ENCODE results near the gene FAM83G. TPM values are rescaled to one million over a fixed set of nuclear protein-coding genes. Genes with fewer than 3 reads are reported as not detected.
A peak's percentile ranks its signal among the peaks of the same experiment; 100 is the strongest.

Gene FAM83G
- total and polyA plus RNA-seq, 8 donors = 2.9 to 12.1 (median 3.6) TPM

- ATAC-seq = no peak
- H3K36me3 ChIP-seq = peaks cover 0 to 14% of the 10 kb centered on the region in 2 donors
- intact Hi-C loops (cut with DNase I) = no loop called here
- H3K9me3 ChIP-seq = no peaks in the 10 kb centered on the region
- peaks cover 3 to 32% of the 10 kb centered on the region in 2 donors for H3K4me1 ChIP-seq
- TF ChIP-seq CTCF (IDR thresholded peaks at IDR 0.05) = no peak
- peak in 1 of 4 donors; percentile 22 for DNase-seq
- H3K4me3 ChIP-seq = peak overlapping the region in 1 of 2 donors; percentile 60
- H3K27me3 ChIP-seq = peaks cover 0 to 28% of the 10 kb centered on the region in 2 donors
- no peak overlapping the region for H3K27ac ChIP-seq
Measured at GRCh38 chr17:19002805-19003542, 1.6 kb downstream of the FAM83G start.

GRCh38 chr17:19001907-19002590 is 2.5 kb downstream of the FAM83G start:
- DNase-seq (peak in 1 of 4 donors; percentile 58), ATAC-seq (no peak)
- no peak overlapping the region for H3K4me3 ChIP-seq
- peaks cover 3 to 32% of the 10 kb centered on the region in 2 donors for H3K4me1 ChIP-seq
- intact Hi-C loops (cut with DNase I) = no loop called here
- no peaks in the 10 kb centered on the region for H3K9me3 ChIP-seq
- H3K36me3 ChIP-seq = peaks cover 0 to 18% of the 10 kb centered on the region in 2 donors
- no peak for TF ChIP-seq CTCF (IDR thresholded peaks at IDR 0.05)
- H3K27me3 ChIP-seq = peaks cover 0 to 28% of the 10 kb centered on the region in 2 donors
- no peak overlapping the region for H3K27ac ChIP-seq

- Histone ChIP-seq H3K27ac (no peak overlapping the region), H3K27me3 (peaks cover 0 to 28% of the 10 kb centered on the region in 2 donors), H3K9me3 (peaks cover 0 to 5% of the 10 kb centered on the region in 2 donors), H3K4me3 (no peak overlapping the region), H3K36me3 (peaks cover 0 to 20% of the 10 kb centered on the region in 2 donors), H3K4me1 (peaks cover 3 to 32% of the 10 kb centered on the region in 2 donors)
- TF ChIP-seq CTCF (IDR thresholded peaks at IDR 0.05) = no peak
- intact Hi-C loops (cut with DNase I) = no loop called here
- no peak for ATAC-seq
- peak in 1 of 4 donors; percentile 50 for DNase-seq
Measured at GRCh38 chr17:19000531-19001325, 3.8 kb downstream of the FAM83G start.

- intact Hi-C loops (cut with DNase I) = no loop called here
- Histone ChIP-seq H3K4me1 (peaks cover 3 to 28% of the 10 kb centered on the region in 2 donors), H3K27ac (no peak overlapping the region), H3K27me3 (peaks cover 0 to 24% of the 10 kb centered on the region in 2 donors), H3K4me3 (no peak overlapping the region), H3K36me3 (peaks cover 0 to 20% of the 10 kb centered on the region in 2 donors), H3K9me3 (peaks cover 0 to 14% of the 10 kb centered on the region in 2 donors)
- ATAC-seq (no peak), DNase-seq (peak in 1 of 4 donors; percentile 67)
- no peak for TF ChIP-seq CTCF (IDR thresholded peaks at IDR 0.05)
Measured at GRCh38 chr17:18999911-19000310, 4.7 kb downstream of the FAM83G start.

All from left lung (tissue), 10 donors.